ENCODE measurements around the gene BATF3.

DNA sequence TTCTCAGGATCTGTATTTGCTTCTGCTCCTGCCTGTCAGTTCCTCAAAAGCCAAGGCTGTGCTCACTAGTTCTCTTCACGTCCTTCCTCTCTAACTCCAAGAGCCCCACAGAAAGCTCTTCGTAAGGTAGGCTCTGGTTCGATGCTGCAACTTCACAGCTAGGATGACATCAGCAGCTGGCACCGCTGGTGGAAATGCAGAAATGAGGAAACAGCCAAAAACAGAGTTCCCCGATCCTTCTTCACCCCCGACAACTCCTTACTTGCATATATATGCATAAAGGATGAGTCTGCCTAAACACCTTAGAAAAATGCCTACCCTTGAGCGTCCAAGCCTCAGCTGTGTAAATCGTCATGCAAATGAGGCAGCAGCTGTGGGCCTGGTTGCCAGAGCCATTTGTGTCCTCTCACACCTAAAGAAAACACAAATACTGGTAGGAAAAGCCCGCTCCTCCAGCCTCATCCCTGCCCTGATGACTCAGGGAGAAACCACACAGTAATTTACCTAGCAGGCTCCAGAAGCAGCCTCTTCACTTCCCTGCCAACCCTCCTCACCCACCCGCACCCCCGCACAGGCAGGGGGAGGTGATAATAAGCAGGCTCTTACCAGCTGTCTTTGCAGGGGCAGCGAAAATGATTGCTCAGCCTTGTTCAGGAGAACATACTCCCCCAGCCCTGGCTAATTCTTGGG is 28.2 kb downstream of the BATF3 start:
- TF ChIP-seq, protein P1, sequence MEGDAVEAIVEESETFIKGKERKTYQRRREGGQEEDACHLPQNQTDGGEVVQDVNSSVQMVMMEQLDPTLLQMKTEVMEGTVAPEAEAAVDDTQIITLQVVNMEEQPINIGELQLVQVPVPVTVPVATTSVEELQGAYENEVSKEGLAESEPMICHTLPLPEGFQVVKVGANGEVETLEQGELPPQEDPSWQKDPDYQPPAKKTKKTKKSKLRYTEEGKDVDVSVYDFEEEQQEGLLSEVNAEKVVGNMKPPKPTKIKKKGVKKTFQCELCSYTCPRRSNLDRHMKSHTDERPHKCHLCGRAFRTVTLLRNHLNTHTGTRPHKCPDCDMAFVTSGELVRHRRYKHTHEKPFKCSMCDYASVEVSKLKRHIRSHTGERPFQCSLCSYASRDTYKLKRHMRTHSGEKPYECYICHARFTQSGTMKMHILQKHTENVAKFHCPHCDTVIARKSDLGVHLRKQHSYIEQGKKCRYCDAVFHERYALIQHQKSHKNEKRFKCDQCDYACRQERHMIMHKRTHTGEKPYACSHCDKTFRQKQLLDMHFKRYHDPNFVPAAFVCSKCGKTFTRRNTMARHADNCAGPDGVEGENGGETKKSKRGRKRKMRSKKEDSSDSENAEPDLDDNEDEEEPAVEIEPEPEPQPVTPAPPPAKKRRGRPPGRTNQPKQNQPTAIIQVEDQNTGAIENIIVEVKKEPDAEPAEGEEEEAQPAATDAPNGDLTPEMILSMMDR (conservative IDR thresholded peaks at IDR 0.05; ENCODE audit: low read length), result no peak
- no peak for TF ChIP-seq EZH2phosphoT487 (IDR thresholded peaks at IDR 0.05; ENCODE audit: borderline replicate concordance, low read depth, low read length)

All from OCI-LY7 (cell line).